HL-60 (cell line): Measurements from ENCODE around the gene ULK1.
A peak's percentile ranks its signal among the peaks of the same experiment; 100 is the strongest.

ENCODE experiments used
- DNase-seq, 2 experiments: peaks; one replicate each; pipeline ENCODE4 v3.0.0-alpha.2; 2010 to 2020; ENCODE audit warnings: low read depth in 1 of 2, low spot score in 1 of 2
- H3K27ac ChIP-seq: fragments of 250-450 bp; sonication (Bioruptor Pico); replicated peaks from 2 replicates; pipeline ENCODE4 v1.5.1; 2020; ENCODE audit warnings: mild to moderate bottlenecking, moderate library complexity
- H3K27me3 ChIP-seq: fragments of 250-450 bp; sonication (Bioruptor Pico); 2 replicates; pipeline ENCODE4 v1.5.1; 2021; ENCODE audit warnings: mild to moderate bottlenecking, moderate library complexity; ENCODE audit not compliant: insufficient read depth, poor library complexity, severe bottlenecking
- H3K4me3 ChIP-seq: replicated peaks from 2 replicates; pipeline ENCODE4 v1.5.1; 2011; ENCODE audit warnings: mild to moderate bottlenecking, control low read depth, low read length; ENCODE audit not compliant: insufficient read depth
- GABPA ChIP-seq: IDR thresholded peaks from 2 replicates; pipeline ENCODE4 v1.6.1; 2012; ENCODE audit warnings: low read depth
- POLR2AphosphoS5 ChIP-seq: IDR thresholded peaks from 2 replicates; pipeline ENCODE4 v1.6.1; 2012; ENCODE audit warnings: low read depth
- SPI1 ChIP-seq: IDR thresholded peaks from 2 replicates; pipeline ENCODE4 v1.6.1; 2012; ENCODE audit warnings: low read depth, mild to moderate bottlenecking, borderline replicate concordance
- TF ChIP-seq, protein P1 (sequence below): IDR thresholded peaks from one replicate; pipeline ENCODE4 v1.5.1; 2011; ENCODE audit warnings: low read length, control low read depth, inconsistent platforms; ENCODE audit not compliant: insufficient read depth
- TF ChIP-seq, protein P2 (sequence below): IDR thresholded peaks from 2 replicates; pipeline ENCODE4 v1.6.1; 2012; ENCODE audit warnings: low read depth; ENCODE audit not compliant: insufficient replicate concordance

ULK1 gene

DNA sequence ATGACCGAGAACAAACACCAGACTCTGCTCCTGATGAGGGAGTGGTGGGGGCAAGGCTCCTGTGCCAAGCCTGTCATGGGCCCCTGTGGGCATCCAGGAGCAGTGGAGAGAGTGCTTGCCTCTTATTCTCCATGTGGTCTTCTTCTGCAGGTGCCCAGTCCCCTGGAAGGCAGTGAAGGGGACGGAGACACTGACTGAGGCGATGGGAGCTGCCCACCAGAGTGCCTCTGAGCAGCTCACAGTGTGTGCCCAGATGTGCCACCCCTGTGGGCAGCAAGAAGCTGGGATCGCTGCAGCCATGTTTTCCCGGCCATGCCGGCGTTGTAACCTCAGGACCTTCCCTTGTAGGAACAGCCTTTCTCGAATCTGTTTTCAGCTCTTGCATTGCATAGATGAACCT is 49.0 kb downstream of the ULK1 start:
- TF ChIP-seq POLR2AphosphoS5 (no peak), SPI1 (no peak), GABPA (no peak)
- TF ChIP-seq, protein P1, sequence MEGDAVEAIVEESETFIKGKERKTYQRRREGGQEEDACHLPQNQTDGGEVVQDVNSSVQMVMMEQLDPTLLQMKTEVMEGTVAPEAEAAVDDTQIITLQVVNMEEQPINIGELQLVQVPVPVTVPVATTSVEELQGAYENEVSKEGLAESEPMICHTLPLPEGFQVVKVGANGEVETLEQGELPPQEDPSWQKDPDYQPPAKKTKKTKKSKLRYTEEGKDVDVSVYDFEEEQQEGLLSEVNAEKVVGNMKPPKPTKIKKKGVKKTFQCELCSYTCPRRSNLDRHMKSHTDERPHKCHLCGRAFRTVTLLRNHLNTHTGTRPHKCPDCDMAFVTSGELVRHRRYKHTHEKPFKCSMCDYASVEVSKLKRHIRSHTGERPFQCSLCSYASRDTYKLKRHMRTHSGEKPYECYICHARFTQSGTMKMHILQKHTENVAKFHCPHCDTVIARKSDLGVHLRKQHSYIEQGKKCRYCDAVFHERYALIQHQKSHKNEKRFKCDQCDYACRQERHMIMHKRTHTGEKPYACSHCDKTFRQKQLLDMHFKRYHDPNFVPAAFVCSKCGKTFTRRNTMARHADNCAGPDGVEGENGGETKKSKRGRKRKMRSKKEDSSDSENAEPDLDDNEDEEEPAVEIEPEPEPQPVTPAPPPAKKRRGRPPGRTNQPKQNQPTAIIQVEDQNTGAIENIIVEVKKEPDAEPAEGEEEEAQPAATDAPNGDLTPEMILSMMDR: no peak
- TF ChIP-seq, protein P2, sequence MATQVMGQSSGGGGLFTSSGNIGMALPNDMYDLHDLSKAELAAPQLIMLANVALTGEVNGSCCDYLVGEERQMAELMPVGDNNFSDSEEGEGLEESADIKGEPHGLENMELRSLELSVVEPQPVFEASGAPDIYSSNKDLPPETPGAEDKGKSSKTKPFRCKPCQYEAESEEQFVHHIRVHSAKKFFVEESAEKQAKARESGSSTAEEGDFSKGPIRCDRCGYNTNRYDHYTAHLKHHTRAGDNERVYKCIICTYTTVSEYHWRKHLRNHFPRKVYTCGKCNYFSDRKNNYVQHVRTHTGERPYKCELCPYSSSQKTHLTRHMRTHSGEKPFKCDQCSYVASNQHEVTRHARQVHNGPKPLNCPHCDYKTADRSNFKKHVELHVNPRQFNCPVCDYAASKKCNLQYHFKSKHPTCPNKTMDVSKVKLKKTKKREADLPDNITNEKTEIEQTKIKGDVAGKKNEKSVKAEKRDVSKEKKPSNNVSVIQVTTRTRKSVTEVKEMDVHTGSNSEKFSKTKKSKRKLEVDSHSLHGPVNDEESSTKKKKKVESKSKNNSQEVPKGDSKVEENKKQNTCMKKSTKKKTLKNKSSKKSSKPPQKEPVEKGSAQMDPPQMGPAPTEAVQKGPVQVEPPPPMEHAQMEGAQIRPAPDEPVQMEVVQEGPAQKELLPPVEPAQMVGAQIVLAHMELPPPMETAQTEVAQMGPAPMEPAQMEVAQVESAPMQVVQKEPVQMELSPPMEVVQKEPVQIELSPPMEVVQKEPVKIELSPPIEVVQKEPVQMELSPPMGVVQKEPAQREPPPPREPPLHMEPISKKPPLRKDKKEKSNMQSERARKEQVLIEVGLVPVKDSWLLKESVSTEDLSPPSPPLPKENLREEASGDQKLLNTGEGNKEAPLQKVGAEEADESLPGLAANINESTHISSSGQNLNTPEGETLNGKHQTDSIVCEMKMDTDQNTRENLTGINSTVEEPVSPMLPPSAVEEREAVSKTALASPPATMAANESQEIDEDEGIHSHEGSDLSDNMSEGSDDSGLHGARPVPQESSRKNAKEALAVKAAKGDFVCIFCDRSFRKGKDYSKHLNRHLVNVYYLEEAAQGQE: no peak
- no peak for DNase-seq
- H3K27me3 ChIP-seq: no peaks in the 10 kb centered on the region
- H3K27ac ChIP-seq: no peak overlapping the region
- no peak overlapping the region for H3K4me3 ChIP-seq

DNA sequence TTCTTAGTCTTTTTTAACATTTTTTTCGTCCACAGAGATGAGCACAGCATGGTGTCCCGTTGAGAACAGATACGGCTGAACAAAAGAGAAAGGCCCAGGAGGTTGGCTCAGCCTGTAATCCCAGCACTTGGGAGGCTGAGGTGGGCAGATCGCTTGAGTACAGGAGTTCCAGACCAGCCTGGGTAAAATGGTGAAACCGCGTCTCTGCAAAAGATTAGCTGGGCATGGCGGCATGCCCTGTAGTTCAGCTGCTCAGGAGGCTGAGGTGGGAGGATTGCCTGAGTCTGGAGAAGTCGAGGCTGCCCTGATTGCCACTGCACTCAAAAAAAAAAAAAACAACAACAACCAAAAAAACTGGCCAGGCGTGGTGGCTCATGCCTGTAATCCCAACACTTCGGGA is 49.5 kb downstream of the ULK1 start:
- Histone ChIP-seq H3K4me3 (no peak overlapping the region), H3K27me3 (no peaks in the 10 kb centered on the region), H3K27ac (no peak overlapping the region)
- no peak for DNase-seq
- TF ChIP-seq, protein P1: no peak
- TF ChIP-seq SPI1 (no peak), POLR2AphosphoS5 (no peak), GABPA (no peak)
- TF ChIP-seq, protein P2: no peak

DNA sequence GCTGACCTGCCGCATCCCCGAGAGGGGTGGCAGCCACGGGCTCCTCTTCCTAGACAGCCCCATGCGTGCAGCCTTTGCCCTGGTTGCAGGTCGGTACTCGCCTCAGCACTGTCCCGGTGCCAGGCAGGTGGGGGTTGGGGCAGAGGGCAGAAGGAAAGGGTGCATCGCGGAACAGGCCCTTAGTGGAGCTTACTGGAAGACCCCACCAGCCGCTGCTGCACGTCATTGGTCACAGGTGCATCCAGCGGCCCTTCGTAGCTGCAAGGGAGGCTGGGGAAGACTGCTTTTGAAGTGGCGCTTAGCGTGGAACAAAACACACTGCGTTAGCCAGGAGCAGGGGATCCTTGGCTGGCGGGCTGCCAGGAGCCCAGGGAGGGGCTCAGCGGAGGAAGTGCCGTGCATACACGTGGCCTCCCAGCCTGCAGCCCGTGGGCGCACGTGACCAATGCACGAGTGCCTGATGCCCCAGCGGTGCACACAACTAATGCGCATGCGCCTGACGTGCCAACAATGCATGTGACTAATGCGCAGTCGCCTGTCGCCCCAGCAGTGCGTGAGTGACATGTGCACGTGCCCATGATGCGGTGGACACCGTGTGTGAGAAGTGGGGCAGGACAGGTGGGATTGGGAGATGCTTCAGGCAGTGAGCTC is 50.3 kb downstream of the ULK1 start:
- no peak for DNase-seq
- Histone ChIP-seq H3K4me3 (no peak overlapping the region), H3K27me3 (no peaks in the 10 kb centered on the region), H3K27ac (no peak overlapping the region)
- TF ChIP-seq, protein P1: no peak
- TF ChIP-seq POLR2AphosphoS5: peak; percentile 68; the same call in 1 of the 2 replicates
- TF ChIP-seq SPI1: no peak

DNA sequence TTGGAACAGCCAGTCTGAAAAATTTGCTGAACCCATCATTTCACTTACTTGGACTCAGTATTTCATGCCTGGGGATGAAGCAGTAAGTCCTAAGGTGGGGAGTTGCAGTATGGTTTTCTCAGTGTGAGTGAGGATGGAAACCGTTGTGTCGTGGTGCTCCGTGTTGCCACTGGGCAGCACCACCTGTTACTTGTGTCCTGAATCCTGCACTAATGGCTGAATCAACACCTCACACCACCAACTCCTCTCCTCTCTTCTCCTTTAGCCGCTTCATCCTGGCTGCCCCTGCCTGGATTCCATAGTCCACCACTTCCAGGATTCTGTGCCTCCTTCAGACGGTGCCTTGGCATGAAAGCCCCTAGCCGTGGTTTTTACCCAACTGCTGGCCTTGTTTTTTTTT is 52.3 kb downstream of the ULK1 start:
- no peak for DNase-seq
- TF ChIP-seq, protein P1: no peak
- TF ChIP-seq POLR2AphosphoS5 (no peak), SPI1 (no peak), GABPA (no peak)
- TF ChIP-seq, protein P2: no peak
- Histone ChIP-seq H3K4me3 (no peak overlapping the region), H3K27me3 (no peaks in the 10 kb centered on the region), H3K27ac (no peak overlapping the region)
